Activated CD4-positive, alpha-beta T cell treated with anti-CD3 and anti-CD28 coated beads, Interleukin-2, amount 50 U/mL, for 16 hours (primary cell): ENCODE measurements around the gene SNX21.

Experiments
- DNase-seq: peaks from one replicate; pipeline ENCODE4 v3.0.0-alpha.2; 2020

Gene SNX21

GRCh38 chr20:45883100-45883469 is 49.5 kb downstream of the SNX21 start:
- no peak for DNase-seq

- DNase-seq = no peak
These were observed 53.2 kb downstream of the SNX21 start for GRCh38 chr20:45886590-45887345.

GRCh38 chr20:45887346-45887715 is 53.7 kb downstream of the SNX21 start, which contains the start of gene SPATA25:
Gene SPATA25, minus strand, starts transcription at chr20:45887622. Its CDS starts 32 bp downstream, at chr20:45887590.
- DNase-seq = no peak

- DNase-seq = no peak
These were observed 55.1 kb downstream of the SNX21 start for GRCh38 chr20:45888681-45889080.

GRCh38 chr20:45890077-45890984 is 56.7 kb downstream of the SNX21 start:
- peak; percentile 26 for DNase-seq

GRCh38 chr20:45890985-45891983 is 57.7 kb downstream of the SNX21 start, which contains the start of the genes CTSA and NEURL2:
Gene CTSA, plus strand, starts transcription at chr20:45891335. Its CDS starts 234 bp downstream, at chr20:45891569.
Gene NEURL2, minus strand, starts transcription at chr20:45891208. Its CDS starts 217 bp downstream, at chr20:45890991.
- peak; percentile 87 for DNase-seq

- DNase-seq = no peak
These were observed 58.6 kb downstream of the SNX21 start for GRCh38 chr20:45892049-45892825.
